Chondrocyte (in vitro differentiated cells): ENCODE data around the gene MYO1B. TPM values are rescaled to one million over a fixed set of nuclear protein-coding genes. Genes with fewer than 3 reads are reported as not detected.

Experiments used
- DNase-seq: peaks from one replicate; pipeline ENCODE4 v3.0.0; 2021; ENCODE audit warnings: mixed read lengths, low spot score
- H3K27ac Mint-ChIP-seq: one replicate; pipeline ENCODE4 v1.8.0; 2021; ENCODE audit warnings: mild to moderate bottlenecking, moderate library complexity, mixed read lengths; ENCODE audit not compliant: unreplicated experiment
- H3K27me3 Mint-ChIP-seq: 2 replicates; pipeline ENCODE4 v1.8.0; 2021; ENCODE audit warnings: low read depth, mixed read lengths
- H3K36me3 Mint-ChIP-seq: 2 replicates; pipeline ENCODE4 v1.8.0; 2021; ENCODE audit warnings: low read depth, mixed read lengths
- H3K4me1 Mint-ChIP-seq: 2 replicates; pipeline ENCODE4 v1.8.0; 2021; ENCODE audit warnings: low read depth, mild to moderate bottlenecking, mixed read lengths
- H3K4me3 Mint-ChIP-seq: one replicate; pipeline ENCODE4 v1.8.0; 2021; ENCODE audit warnings: mild to moderate bottlenecking, moderate library complexity, mixed read lengths; ENCODE audit not compliant: unreplicated experiment
- H3K9me3 Mint-ChIP-seq: 2 replicates; pipeline ENCODE4 v1.8.0; 2021; ENCODE audit warnings: low read depth, mixed read lengths
- CTCF ChIP-seq: fragments of 200-600 bp; sonication (generic); IDR thresholded peaks from 2 replicates; pipeline ENCODE4 v1.5.0; 2021; ENCODE audit warnings: antibody characterized with exemption, mild to moderate bottlenecking, moderate library complexity
- total RNA-seq: library from RNA; stranded (reverse); gene quantifications from 3 replicates; pipeline ENCODE4 v1.2.1, GENCODE V29; 2021

Gene MYO1B
- total RNA-seq, 1 donor from 2014 or later, result 114 TPM

GRCh38 chr2:191312163-191312562 lies 67.0 kb downstream of the MYO1B start:
- Mint-ChIP-seq H3K4me3 (no peak overlapping the region), H3K36me3 (no peaks in the 10 kb centered on the region), H3K27me3 (no peaks in the 10 kb centered on the region), H3K9me3 (no peaks in the 10 kb centered on the region), H3K27ac (no peak overlapping the region), H3K4me1 (peaks cover 25% of the 10 kb centered on the region)
- no peak for DNase-seq
- no peak for TF ChIP-seq CTCF

DNA sequence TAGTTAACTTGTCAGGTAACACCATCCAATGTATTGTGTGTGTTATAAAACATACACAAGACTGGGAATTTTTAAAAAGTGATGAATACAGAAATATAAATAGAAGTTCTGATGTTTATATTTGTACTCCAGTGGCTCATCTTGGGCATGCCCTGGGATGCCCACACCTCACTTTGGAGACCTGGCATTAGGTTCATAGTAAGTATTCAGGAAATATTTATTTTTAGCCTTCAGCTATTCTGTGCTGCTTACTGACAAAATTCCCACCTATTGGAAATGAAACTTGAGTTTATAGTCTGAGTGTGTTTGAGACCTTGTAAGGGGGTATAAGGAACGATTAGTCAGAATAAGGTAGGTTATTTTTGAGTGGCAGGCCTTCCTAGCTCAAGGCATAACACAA lies 67.5 kb downstream of the MYO1B start:
- H3K27ac Mint-ChIP-seq, result no peak overlapping the region
- DNase-seq, result no peak
- no peak overlapping the region for H3K4me3 Mint-ChIP-seq
- H3K27me3 Mint-ChIP-seq, result no peaks in the 10 kb centered on the region
- no peaks in the 10 kb centered on the region for H3K36me3 Mint-ChIP-seq
- TF ChIP-seq CTCF, result no peak
- H3K9me3 Mint-ChIP-seq, result no peaks in the 10 kb centered on the region
- H3K4me1 Mint-ChIP-seq, result peaks cover 27% of the 10 kb centered on the region

DNA sequence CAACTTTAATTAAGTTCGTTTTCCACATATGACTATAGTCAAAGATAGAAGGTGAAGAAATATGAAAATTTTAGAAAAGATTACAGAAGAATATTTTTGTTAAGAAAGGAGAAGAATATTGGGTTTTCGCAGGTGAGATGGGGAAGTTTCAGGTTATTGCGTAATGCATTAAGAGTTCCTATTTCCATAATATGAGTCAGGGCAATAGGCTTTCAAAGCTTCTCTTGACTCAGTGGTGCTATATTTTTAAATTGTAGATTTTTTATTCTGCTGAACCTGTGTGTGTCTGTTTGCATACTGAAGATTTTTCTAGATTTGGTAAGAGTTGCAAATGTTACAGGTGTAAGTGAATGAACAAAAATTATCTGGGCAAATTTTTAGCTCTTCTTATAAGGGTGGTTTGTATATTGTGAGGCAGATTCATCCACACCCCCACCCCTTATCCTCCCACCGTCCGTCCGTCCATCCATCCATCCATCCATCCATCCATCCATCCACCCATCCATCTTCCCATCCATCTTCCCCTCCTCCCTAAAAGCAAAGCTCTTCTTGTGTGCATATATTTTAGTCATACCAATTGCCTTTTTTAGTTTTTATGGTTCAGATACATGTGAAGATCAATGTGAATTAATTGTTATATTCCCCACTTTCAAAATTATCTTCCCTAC lies 69.6 kb downstream of the MYO1B start:
- no peak for TF ChIP-seq CTCF
- H3K4me1 Mint-ChIP-seq, result peaks cover 49% of the 10 kb centered on the region
- no peak overlapping the region for H3K4me3 Mint-ChIP-seq
- no peaks in the 10 kb centered on the region for H3K9me3 Mint-ChIP-seq
- H3K36me3 Mint-ChIP-seq, result no peaks in the 10 kb centered on the region
- no peaks in the 10 kb centered on the region for H3K27me3 Mint-ChIP-seq
- no peak for DNase-seq
- no peak overlapping the region for H3K27ac Mint-ChIP-seq

GRCh38 chr2:191315365-191315752 lies 70.2 kb downstream of the MYO1B start:
- no peaks in the 10 kb centered on the region for H3K36me3 Mint-ChIP-seq
- H3K9me3 Mint-ChIP-seq, result no peaks in the 10 kb centered on the region
- no peak overlapping the region for H3K4me3 Mint-ChIP-seq
- no peak for DNase-seq
- no peak for TF ChIP-seq CTCF
- no peak overlapping the region for H3K27ac Mint-ChIP-seq
- no peaks in the 10 kb centered on the region for H3K27me3 Mint-ChIP-seq
- H3K4me1 Mint-ChIP-seq, result peaks cover 54% of the 10 kb centered on the region

DNA sequence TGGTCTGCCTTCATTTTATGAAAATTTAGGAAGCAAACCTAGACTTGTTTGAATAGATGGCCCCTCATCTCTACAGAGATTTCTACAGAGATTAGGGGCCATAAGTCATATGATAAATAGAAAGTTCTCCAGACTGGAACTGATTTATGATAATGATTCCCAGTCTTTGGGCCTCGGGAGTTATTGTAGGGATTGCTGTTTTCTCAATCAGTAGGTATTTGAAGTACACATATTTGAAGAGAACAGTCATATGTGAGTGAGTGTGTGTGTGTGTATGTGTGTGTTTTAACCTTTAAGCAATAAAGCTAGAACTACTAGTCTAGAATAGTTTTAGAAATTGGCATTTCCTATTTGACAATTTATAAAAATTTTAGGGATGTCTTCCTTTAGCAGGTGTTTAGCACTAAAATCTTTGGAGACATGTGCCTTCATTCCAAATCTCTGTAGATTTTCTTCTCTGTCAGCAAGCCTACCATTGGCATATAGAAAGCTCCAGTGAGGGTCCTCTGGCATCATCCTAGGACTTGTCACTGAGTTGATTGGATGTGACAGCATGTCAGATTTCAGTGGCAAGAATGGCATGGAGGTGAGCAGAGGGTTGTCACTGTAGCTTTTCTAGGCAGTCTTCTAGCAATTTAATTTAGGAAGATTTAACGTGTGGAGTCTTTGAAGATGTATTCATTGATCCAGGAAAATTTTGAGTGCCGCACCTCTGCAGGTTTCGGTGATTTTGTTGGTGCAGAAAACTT lies 71.2 kb downstream of the MYO1B start:
- no peaks in the 10 kb centered on the region for H3K9me3 Mint-ChIP-seq
- no peak overlapping the region for H3K4me3 Mint-ChIP-seq
- no peak for DNase-seq
- no peak overlapping the region for H3K27ac Mint-ChIP-seq
- TF ChIP-seq CTCF, result no peak
- no peaks in the 10 kb centered on the region for H3K36me3 Mint-ChIP-seq
- H3K4me1 Mint-ChIP-seq, result peaks cover 56% of the 10 kb centered on the region
- no peaks in the 10 kb centered on the region for H3K27me3 Mint-ChIP-seq
